HG02798 (cell line): Measurements from ENCODE around the gene ATRAID.
"Not testable (repeated sequence)": the region's sequence is repeated elsewhere in the genome, so short reads cannot be mapped to it uniquely, and the experiment has no call there.

Experiments
- ATAC-seq: cut with Tn5 transposase; IDR thresholded peaks from one replicate; pipeline ENCODE4 v1.9.1; 2021; ENCODE audit warnings: mild to moderate bottlenecking; ENCODE audit not compliant: unreplicated experiment, poor library complexity

ATRAID gene

DNA sequence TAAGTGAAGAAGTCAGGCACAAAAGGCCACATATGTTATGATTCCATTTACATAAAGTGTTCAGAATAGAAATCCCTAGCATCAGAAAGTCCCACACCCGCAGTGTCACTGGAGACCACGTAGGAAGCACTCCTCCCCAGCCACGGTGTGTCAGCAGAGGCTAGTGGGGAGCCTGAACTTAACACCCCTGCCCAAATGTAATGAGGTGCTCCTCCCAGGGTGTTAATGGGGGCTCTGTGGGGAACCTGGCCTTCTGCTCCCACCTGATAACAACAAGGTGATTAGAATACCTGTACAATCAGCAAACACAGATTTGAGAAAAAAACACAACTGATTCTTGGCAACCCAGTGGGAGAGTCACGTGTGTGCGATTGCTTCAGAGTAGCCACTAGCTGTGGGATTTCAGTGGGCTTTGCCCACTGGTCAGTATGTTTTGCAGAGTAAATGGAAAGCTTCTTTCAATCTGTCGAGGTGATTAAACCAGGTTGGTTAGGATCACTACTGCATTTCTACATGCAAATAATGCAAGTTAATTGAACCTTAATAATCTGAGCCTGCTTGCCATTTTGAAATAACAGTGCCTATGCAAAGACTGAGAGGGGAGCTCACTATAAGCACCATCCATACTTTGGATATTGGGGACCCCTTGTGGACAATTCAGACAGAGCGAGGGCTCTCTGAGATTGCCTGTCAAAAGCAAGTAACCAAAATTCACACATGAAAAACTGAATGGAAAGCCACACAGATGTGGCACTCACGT lies 20.6 kb upstream of the ATRAID start:
- no peak for ATAC-seq

DNA sequence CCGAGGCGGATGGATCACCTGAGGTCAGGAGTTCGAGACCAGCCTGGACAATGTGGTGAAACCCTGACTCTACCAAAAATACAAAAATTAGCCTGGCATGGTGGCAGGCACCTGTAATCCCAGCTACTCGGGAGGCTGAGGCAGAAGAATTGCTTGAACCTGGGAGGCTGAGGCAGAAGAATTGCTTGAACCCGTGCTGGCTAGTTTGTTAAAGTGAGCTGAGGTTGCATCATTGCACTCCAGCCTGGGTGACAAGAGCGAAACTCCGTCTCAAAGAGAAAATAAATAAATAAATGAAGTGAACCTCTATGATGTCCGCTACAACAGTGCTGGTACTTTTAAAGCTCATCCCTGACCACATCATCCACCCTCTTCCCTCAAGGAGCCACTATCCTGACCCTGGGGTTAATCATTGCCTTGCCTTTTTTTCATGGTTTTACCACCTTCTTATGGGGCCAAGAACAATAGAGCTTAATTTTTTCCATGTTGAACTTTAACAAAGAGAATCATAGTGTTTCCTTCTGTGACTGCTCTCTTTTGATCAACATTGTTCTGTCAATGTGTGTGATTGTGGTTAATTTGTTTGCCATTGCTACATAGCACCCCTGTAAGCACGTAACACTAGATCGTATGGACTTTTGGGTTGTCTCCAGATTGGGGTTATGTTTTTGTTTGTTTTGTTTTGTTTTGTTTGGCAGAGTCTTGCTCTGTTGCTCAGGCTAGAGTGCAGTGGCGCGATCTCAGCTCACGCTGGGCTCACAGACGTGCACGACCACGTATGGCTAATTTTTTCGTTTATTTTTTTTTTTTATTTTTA lies 17.1 kb upstream of the ATRAID start:
- no peak for ATAC-seq

DNA sequence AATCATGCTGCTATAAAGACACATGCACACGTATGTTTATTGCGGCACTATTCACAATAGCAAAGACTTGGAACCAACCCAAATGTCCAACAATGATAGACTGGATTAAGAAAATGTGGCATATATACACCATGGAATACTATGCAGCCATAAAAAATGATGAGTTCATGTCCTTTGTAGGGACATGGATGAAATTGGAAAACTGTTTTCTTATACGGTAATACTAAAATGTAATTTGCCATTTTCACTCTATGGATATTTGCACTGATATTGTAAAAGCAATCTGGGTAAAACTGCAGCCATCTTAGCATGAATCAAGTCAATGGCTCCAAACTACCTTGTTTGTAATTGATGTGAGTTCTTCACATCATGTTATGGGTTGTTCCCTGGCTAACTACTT lies 16.0 kb upstream of the ATRAID start:
- not testable (repeated sequence) for ATAC-seq

DNA sequence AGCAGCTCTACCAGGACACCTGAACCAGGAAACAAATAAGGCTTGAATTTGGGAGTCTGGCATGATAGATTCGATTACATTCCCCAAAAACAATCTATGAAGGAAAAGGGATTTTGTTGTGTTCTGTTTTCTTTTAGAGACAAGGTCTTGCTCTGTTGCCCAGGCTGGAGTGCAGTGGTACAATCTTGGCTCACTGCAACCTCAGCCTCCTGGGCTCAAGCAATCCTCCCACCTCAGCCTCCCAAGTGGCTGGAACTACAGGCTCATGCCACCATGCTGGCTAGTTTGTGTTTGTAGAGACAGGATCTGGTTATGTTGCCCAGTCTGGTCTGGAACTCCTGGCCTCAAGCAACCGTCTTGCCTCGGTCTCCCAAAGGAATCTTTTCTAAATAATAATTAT lies 13.8 kb upstream of the ATRAID start:
- not testable (repeated sequence) for ATAC-seq

DNA sequence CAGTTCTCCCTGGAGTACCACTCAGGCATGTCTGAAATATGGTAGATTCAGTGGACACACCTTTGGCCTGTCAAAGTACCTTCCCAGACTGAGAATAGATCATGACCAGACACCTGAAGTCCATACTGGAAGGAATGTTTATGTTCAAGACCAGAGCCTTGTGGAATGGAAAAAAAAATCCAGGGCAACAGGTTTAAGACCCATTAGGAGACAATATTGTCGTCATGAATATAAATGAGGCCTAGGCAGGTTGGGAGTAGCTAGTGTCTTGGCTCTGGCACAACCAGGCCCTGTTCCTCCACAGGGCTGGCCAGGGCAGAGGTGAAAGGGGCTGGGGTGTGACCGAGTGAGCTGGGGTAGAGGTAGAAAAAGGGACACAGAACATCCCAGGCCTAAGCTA lies 13.2 kb upstream of the ATRAID start:
- ATAC-seq = no peak

DNA sequence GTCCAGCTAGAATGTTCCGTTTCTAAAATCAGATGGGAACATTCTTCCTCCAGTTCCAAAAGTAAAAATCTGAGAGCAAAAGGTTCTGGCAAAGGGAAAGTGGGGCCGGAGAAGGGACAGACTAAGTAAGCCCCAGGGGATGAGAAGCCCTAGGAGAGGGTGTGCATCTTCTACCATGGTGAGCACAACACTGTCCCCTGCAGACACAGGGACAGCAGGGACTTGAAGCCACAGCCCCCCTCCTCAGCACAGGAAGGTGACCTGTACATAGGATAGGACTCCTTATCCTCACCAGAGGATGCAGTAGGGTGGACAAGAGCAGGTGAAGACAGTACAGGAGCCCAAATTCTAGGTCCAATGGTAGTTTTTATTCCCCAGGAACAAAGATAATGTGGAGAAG lies 12.6 kb upstream of the ATRAID start:
- ATAC-seq = no peak

DNA sequence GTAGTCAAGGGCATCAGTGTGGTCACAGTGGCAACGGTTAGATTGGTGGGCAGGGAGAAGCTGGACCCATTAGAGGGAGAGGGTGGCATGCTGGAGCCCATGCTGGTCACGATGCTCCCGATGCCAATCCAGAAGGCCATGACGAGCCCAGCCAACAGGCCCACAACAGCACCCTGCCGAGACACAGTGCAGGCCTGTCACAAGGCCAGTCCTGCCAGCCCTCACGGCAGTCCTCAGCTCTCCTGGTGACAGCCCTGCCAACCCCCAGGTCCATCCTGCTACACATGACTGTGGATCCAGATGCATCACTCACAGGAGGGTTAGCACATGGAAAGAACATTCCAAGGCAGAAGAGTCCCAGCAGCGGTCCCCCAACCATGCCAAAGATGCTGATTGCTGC lies 10.2 kb upstream of the ATRAID start:
- no peak for ATAC-seq

DNA sequence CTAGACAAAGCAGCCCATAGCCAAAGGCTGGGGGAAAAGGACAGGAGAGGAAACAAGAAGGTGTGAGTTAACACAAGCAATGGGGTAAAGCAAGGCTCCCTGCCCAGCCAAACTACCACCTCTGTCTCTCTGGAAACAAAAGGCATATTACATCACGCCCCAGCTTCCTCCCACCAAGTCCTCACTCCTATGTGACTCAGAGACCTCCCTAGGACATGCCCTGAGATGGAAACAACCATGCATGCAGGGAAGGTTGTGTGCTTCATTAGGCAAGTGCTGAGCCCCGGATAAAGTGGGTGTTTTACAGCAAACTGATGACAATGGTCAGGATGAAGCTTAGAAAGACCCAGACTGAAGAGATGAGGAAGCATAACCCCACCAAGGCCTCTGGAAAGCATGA lies 9.0 kb upstream of the ATRAID start:
- ATAC-seq = no peak

DNA sequence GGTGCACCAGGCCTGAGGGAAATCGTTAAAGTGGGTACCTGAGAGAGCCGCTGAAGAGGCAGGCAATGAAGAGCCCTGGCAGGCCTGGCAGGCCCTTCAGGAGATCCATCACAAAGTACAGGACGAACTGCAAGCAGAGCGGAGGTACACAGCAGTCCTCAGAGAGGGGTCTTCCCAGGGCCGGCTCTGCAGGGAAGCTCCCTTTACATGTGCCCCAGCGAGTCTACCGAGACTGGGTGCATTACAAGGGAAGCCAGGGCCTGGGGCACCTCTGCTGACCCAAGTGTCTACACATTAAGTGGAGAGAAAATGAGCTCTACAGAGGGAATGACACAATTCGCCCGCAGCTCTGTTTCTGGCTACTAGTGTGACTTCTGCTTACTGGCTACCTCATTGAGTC lies 8.1 kb upstream of the ATRAID start:
- ATAC-seq = no peak

DNA sequence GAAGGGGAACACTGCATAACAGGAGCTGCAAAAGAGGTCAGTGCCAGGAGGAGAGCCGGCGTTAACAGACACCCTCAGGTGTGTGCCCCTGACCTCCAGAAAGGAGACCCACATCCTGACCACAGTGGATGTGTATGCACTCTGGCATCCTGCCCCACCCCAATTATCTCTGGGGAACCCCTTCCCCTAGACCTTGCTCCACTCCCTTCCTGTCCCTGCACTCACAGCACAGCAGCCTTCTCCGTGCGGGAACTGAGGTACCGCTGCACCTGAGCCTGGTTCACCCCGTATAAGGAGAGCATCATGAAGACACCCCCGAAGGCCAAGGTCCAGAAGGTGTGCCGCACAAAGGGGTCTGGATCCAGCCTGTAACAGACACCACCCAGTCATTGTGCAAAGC lies 7.3 kb upstream of the ATRAID start:
- ATAC-seq = no peak

DNA sequence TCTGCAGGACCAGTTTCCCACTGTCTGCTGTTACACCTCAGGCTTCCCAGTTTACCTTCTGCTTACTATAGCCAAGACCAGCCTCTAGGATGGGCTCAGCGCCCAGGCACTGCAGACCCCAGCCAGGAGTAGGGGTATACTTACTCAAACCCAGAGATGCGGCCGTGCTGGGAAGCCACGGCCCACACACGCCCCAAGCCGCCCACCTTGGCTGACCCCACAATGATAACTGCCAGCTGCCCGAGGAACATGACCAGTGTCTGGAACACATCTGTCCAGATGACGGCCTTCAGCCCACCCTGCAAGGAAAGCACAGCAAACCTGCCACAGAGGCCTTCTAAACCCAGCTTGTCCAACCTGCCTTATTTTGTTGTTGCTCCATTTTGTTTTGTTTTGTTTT lies 6.6 kb upstream of the ATRAID start:
- ATAC-seq = no peak

DNA sequence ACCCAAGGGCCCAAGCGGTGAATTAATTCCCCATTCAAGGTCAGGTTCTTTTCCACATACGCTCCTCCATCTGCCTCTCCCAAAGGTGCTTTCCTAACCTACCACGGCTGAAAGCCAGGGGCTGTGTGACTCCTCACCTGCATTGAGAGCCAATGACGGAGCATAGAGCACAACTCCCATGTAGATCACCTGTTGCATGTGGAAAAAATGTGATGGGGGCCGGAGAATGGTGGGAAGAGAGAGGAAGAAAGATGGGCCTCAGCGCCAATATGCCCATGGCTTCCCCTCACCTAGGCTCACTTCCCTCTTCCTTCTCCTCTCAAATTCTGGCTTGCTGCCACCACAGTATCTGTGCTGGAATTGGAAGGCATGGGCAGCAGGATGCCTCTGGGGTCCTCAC lies 5.5 kb upstream of the ATRAID start:
- ATAC-seq = no peak

DNA sequence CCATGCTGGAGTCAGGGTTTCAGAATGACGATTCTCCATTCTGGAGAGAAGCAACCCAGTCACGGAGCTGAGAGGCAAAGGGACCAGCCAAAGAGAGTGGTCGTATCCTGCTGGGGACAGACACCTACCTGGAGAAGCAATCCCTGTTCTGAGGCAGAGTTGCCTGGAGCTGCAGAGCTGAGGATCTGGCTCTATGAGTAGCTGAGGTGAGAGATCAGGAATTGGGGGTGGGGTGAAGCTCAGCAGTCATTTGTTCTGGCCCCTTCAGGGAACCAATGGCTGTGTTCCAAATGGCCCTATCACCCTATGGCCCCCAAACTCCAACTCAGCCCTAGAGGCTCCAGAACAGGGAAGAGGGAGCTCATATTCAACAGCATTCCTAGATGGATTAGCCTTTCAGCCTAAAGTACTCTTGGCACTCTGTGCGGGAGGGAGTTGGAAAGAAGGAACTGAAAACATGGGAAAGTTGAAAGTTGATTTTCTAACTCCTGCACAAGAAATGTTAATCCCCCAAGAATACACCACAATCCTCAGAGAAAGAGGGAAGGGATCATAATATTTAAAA lies 3.3 kb upstream of the ATRAID start:
- no peak for ATAC-seq

DNA sequence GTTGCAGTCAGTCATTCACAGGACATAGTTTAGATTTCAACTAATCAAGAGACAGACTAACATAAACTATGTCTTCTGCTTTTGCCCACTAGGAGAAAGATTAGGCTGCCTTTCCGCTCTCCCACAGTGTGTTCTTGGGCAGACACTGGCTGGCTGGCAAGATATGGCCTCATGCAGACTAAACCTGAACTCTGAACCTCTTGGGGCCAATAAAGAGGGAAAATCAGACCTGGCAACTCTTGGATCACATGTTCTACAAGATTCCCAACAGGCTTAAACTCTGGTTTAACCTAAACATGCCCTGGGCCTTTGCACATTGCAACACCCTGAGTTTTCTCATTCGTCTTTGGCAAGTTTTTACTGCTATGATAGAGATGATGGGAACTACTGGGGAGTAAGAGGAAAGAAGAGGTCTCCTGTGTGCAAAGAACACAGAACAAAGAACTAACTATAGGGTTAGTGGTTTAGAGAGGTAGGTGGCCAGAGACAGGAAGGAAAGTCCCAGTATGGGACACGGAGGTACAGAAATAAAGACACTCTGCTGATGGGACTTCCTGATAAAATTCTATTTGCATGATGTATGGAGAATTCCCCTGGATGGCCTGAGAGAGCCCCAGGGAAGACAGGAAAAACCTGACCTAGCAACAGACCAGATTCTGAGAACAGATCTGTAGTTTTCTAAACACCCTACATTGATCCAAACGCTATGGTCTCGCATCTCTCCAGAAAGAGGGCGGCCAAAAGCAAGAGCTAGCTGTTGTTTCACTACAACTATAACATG lies 2.0 kb upstream of the ATRAID start:
- ATAC-seq = no peak

DNA sequence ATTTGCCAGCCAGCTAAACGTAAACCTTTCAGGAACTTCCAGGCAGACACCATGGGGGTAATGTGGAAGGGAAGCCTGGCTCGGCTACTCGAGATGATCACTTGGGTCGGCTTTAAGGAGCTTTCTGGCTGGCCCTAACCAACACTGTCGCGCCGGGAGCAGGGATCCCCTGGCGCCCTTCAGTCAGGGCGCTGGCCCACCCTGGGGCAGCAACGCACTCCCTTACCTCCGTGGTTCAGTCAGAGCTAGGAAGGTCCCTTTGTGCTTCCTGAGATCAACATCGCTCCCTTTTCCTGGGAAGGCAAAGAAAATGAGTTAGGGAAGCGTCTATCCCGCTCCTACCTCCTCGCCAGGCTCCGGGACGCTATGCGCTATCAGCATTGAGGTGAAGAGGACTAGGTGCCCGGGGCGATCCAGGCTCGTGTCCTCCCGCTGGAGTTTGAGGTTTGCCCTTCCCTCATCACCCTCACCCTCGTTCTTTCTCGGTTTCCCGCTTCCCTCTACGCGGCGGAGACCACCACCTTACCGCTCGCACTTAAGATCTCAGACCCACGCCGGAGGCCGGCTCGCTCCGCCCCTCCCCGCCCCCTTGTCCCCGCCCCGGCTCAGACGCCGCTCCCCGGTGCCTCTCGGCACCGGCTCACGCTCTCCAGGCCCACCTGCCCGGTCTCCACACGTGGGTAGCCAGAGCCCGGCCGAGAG lies 449 bp upstream of the ATRAID start:
- ATAC-seq = no peak

DNA sequence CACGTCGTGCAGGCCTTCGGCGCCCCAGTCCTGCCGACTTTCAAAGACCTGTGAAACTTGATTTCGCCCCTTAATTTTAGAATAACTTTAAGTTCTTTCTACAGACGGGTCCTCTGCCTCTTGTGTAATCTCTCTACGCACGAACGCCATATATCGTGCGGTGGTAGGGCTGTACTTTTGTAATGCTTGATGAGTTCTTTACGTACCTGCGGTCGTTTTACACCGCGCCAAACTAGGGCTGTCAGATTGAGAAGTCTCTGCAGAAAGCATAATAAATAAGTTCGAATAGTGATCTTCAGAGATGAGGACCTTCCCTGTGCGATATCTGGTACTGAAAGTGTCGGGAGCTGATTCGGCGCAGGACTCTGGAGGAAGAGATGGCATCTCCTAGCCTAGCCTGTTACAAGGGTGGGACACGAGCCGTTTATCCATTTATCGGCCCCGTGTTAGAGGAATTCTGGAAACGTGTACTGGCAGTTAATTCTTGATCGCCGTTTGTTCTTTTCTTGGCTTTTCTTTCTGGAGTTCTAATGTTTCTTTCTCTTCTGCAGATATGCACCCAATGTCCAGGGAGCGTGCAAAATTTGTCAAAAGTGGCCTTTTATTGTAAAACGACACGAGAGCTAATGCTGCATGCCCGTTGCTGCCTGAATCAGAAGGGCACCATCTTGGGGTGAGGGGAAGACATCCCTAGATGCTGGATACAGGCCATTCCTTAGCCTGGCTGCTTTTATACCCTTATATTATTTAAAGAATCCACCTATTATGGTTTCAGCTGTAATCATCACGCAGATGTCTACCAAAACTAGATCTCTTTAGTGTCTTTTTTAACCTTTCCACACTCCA lies 1.0 kb downstream of the ATRAID start:
- no peak for ATAC-seq

DNA sequence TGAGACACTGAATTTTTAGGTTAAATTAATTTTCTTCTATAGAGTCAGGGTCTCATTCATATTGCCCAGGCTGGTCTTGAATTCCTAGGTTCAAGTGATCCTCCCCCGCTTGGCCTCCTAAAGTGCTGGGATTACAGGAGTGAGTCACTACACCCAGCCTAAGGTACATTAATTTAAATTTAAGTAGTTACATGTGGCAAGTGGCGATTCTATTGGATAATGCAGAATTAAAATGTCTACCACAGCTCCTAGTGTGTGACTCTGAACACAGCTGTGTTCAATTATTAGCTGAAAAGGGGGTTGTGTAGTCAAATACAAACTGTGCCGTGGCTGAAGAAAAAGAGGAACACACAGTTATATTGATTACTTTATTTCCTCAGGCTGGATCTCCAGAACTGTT lies 3.1 kb downstream of the ATRAID start:
- no peak for ATAC-seq

DNA sequence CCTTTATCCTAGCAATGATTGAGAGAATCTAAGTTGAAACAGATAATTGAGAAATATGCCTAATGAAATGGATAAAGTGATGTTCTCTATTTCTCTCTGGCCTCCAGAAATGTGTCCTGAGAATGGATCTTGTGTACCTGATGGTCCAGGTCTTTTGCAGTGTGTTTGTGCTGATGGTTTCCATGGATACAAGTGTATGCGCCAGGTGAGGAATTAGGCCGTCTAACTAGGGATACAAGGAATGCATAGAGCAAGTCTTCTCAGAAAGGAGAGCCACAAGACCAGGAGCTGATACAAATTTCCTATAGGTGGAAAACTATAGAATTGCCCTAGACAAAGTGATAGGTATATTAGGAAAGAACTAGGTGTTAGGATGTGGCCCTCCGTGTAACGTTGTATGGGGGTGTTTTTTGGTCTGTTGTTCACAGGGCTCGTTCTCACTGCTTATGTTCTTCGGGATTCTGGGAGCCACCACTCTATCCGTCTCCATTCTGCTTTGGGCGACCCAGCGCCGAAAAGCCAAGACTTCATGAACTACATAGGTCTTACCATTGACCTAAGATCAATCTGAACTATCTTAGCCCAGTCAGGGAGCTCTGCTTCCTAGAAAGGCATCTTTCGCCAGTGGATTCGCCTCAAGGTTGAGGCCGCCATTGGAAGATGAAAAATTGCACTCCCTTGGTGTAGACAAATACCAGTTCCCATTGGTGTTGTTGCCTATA lies 4.7 kb downstream of the ATRAID start:
- no peak for ATAC-seq
